ENCODE results near the gene PKN2. TPM values are rescaled to one million over a fixed set of nuclear protein-coding genes. Genes with fewer than 3 reads are reported as not detected.

PKN2 gene
- total RNA-seq, 1 donor from 2014 or later, result 74.4 TPM

DNA sequence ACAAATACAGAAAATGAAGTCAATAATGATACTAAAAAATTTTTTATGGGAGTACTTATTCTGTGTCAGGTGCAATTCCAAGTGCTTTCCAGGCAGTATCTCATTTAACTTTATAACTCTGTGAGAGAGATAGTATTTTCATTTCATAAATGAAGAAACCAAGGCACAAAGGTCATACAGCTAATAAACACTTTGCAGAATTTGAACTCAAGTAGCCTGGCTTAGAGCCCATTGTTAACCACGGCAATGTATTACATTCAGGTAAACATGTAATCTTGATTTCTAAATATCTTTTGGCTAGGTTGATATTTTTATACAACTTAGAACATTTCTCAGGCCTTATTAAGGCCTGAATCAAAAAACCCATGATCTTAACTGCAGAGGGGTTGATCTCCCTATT is 28.9 kb upstream of the PKN2 start:
- Histone ChIP-seq H3K27me3 (no peaks in the 10 kb centered on the region), H3K9ac (no peak overlapping the region), H3F3A (ENCODE audit: low read depth) (no peaks in the 10 kb centered on the region), H4K20me1 (ENCODE audit: low read depth) (no peaks in the 10 kb centered on the region), H3K9me3 (ENCODE audit: low read depth) (no peaks in the 10 kb centered on the region), H2AFZ (replicated peaks) (no peak overlapping the region), H3K36me3 (no peaks in the 10 kb centered on the region), H3K4me2 (no peak overlapping the region), H3K79me2 (ENCODE audit: low read depth) (no peaks in the 10 kb centered on the region), H3K4me1 (peaks cover 1% of the 10 kb centered on the region), H3K27ac (no peak overlapping the region), H3K4me3 (no peak overlapping the region)
- Mint-ChIP-seq H3K9me3 (no peaks in the 10 kb centered on the region), H3K27ac (no peak overlapping the region), H3K4me3 (no peak overlapping the region), H3K36me3 (no peaks in the 10 kb centered on the region), H3K27me3 (ENCODE audit: insufficient read depth, low read depth) (no peaks in the 10 kb centered on the region), H3K4me1 (peaks cover 8% of the 10 kb centered on the region)
- no peak for DNase-seq (ENCODE audit: low spot score)
- no peak for TF ChIP-seq EZH2phosphoT487 (IDR thresholded peaks at IDR 0.05)
- TF ChIP-seq, protein P1, sequence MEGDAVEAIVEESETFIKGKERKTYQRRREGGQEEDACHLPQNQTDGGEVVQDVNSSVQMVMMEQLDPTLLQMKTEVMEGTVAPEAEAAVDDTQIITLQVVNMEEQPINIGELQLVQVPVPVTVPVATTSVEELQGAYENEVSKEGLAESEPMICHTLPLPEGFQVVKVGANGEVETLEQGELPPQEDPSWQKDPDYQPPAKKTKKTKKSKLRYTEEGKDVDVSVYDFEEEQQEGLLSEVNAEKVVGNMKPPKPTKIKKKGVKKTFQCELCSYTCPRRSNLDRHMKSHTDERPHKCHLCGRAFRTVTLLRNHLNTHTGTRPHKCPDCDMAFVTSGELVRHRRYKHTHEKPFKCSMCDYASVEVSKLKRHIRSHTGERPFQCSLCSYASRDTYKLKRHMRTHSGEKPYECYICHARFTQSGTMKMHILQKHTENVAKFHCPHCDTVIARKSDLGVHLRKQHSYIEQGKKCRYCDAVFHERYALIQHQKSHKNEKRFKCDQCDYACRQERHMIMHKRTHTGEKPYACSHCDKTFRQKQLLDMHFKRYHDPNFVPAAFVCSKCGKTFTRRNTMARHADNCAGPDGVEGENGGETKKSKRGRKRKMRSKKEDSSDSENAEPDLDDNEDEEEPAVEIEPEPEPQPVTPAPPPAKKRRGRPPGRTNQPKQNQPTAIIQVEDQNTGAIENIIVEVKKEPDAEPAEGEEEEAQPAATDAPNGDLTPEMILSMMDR (IDR thresholded peaks at IDR 0.05), result no peak
- no peak for TF ChIP-seq EZH2 (IDR thresholded peaks at IDR 0.05)

DNA sequence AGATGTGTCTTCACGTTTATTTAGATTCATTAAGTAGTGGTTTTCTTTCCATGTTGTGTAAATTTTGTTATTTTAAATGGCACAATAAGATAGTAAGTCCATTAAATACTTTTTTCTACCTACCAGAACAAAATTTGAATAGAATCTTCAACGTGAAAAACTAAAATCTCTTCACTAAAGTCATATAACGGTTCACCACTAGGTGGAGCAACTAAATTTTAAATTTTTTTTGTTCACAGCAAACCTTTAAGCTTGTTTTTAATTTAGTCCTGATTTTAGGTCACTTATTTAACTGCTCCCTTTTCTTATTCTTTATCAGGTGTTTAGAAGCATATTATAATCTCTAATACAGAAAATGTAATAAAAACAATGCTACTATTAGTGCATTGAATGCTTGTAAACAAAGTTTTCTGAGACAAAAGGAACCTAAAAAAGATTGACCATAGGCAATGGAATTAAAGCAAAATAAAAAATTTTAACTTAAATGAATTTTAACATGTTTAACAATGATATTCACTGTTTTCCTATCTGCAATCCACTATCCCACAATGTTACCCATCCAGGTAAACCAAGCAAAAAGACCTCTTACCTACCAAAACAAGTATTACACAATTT is 28.3 kb upstream of the PKN2 start:
- H3K27me3 ChIP-seq, result no peaks in the 10 kb centered on the region
- no peaks in the 10 kb centered on the region for H3K36me3 ChIP-seq
- H3K9me3 Mint-ChIP-seq, result no peaks in the 10 kb centered on the region
- H3K27me3 Mint-ChIP-seq (ENCODE audit: insufficient read depth, low read depth), result no peaks in the 10 kb centered on the region
- no peaks in the 10 kb centered on the region for H4K20me1 ChIP-seq (ENCODE audit: low read depth)
- no peaks in the 10 kb centered on the region for H3K79me2 ChIP-seq (ENCODE audit: low read depth)
- H3F3A ChIP-seq (ENCODE audit: low read depth), result no peaks in the 10 kb centered on the region
- TF ChIP-seq, protein P1 (IDR thresholded peaks at IDR 0.05), result peak; percentile 82
- no peak for TF ChIP-seq EZH2 (IDR thresholded peaks at IDR 0.05)
- H3K4me3 ChIP-seq, result no peak overlapping the region
- peaks cover 1% of the 10 kb centered on the region for H3K4me1 ChIP-seq
- H3K9me3 ChIP-seq (ENCODE audit: low read depth), result no peaks in the 10 kb centered on the region
- H3K27ac Mint-ChIP-seq, result no peak overlapping the region
- no peak overlapping the region for H3K27ac ChIP-seq
- H3K4me3 Mint-ChIP-seq, result no peak overlapping the region
- H2AFZ ChIP-seq (replicated peaks), result peak overlapping the region; percentile 51
- no peak overlapping the region for H3K4me2 ChIP-seq
- no peaks in the 10 kb centered on the region for H3K36me3 Mint-ChIP-seq
- peaks cover 1% of the 10 kb centered on the region for H3K4me1 Mint-ChIP-seq
- H3K9ac ChIP-seq, result no peak overlapping the region
- DNase-seq (ENCODE audit: low spot score), result peak; percentile 13

DNA sequence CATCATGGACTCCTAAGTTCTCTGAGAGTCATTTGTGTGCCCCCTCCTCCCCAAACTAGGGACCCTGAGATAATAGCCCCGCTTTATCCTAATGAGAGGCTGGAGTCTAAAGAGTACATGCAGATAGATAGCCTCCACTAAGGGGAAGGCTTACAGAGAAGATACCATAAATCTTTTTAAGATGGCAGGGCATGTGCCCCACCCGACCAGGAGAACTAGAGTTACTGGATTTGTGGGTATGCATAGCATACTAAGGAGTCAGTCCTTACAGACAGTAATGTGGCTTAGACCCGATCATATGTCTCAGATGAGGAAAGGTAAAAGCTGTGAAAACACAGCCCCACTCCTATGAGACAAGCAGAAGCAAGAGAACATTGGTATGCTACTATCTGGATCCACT is 25.7 kb upstream of the PKN2 start:
- Histone ChIP-seq H3K4me1 (peaks cover 26% of the 10 kb centered on the region), H3K27me3 (no peaks in the 10 kb centered on the region), H3K79me2 (ENCODE audit: low read depth) (no peaks in the 10 kb centered on the region), H3K9me3 (ENCODE audit: low read depth) (no peaks in the 10 kb centered on the region), H3K4me2 (no peak overlapping the region), H3K36me3 (no peaks in the 10 kb centered on the region), H2AFZ (replicated peaks) (no peak overlapping the region), H3F3A (ENCODE audit: low read depth) (peaks cover 15% of the 10 kb centered on the region), H4K20me1 (ENCODE audit: low read depth) (no peaks in the 10 kb centered on the region), H3K9ac (no peak overlapping the region), H3K4me3 (no peak overlapping the region), H3K27ac (no peak overlapping the region)
- TF ChIP-seq, protein P1 (IDR thresholded peaks at IDR 0.05), result no peak
- TF ChIP-seq EZH2 (IDR thresholded peaks at IDR 0.05) (no peak), EZH2phosphoT487 (IDR thresholded peaks at IDR 0.05) (no peak)
- H3K4me3 Mint-ChIP-seq, result no peak overlapping the region
- H3K9me3 Mint-ChIP-seq, result no peaks in the 10 kb centered on the region
- no peak for DNase-seq (ENCODE audit: low spot score)
- no peaks in the 10 kb centered on the region for H3K36me3 Mint-ChIP-seq
- peaks cover 17% of the 10 kb centered on the region for H3K4me1 Mint-ChIP-seq
- H3K27ac Mint-ChIP-seq, result no peak overlapping the region
- no peaks in the 10 kb centered on the region for H3K27me3 Mint-ChIP-seq (ENCODE audit: insufficient read depth, low read depth)

Data from neural progenitor cell (in vitro differentiated cells).